Neuronal stem cell (in vitro differentiated cells): Measurements from ENCODE around the gene NATD1.

Experiments
- DNase-seq: peaks from one replicate; pipeline ENCODE4 v3.0.0-alpha.2; 2013; ENCODE audit warnings: low spot score
- H2AFZ ChIP-seq: one replicate; pipeline ENCODE4 v1.6.1; 2013; ENCODE audit warnings: mild to moderate bottlenecking, low read length, inconsistent platforms
- H2AK5ac ChIP-seq: 2 replicates; pipeline ENCODE4 v1.6.1; 2013; ENCODE audit warnings: low read depth, mild to moderate bottlenecking, inconsistent platforms, low read length, moderate library complexity, mixed read lengths
- H2BK120ac ChIP-seq: 2 replicates; pipeline ENCODE4 v1.6.1; 2013; ENCODE audit warnings: low read depth, mild to moderate bottlenecking, inconsistent platforms, low read length, moderate library complexity, mixed read lengths
- H2BK12ac ChIP-seq: one replicate; pipeline ENCODE4 v1.6.1; 2013; ENCODE audit warnings: low read length, inconsistent platforms
- H2BK15ac ChIP-seq: 2 replicates; pipeline ENCODE4 v1.6.1; 2013; ENCODE audit warnings: mild to moderate bottlenecking, low read length, inconsistent platforms, mixed read lengths
- H2BK5ac ChIP-seq: one replicate; pipeline ENCODE4 v1.6.1; 2013; ENCODE audit warnings: inconsistent platforms, mild to moderate bottlenecking, low read length, moderate library complexity
- H3K14ac ChIP-seq: one replicate; pipeline ENCODE4 v1.6.1; 2013; ENCODE audit warnings: low read length, inconsistent platforms
- H3K18ac ChIP-seq: 2 replicates; pipeline ENCODE4 v1.6.1; 2013; ENCODE audit warnings: low read length, inconsistent platforms
- H3K23ac ChIP-seq: 2 replicates; pipeline ENCODE4 v1.6.1; 2013; ENCODE audit warnings: low read depth, mild to moderate bottlenecking, mixed read lengths, low read length, inconsistent platforms; ENCODE audit not compliant: poor library complexity
- H3K27ac ChIP-seq: replicated peaks from 3 replicates; pipeline ENCODE4 v1.5.1; 2013; ENCODE audit warnings: low read length, inconsistent platforms
- H3K27me3 ChIP-seq, 3 experiments: 2 replicates each; pipeline ENCODE4 v1.6.1; 2013; ENCODE audit warnings: low read length in 3 of 3, mild to moderate bottlenecking in 2 of 3, inconsistent platforms in 1 of 3, low read depth in 1 of 3, mixed read lengths in 1 of 3, moderate library complexity in 1 of 3; ENCODE audit not compliant: control insufficient read depth in 3 of 3, insufficient read depth in 3 of 3
- H3K36me3 ChIP-seq, 2 donors: replicated peaks in 1 of 2; 2 replicates each; pipeline ENCODE4 v1.6.1; 2013; ENCODE audit warnings: low read length in 2 of 2; ENCODE audit not compliant: control insufficient read depth in 2 of 2, insufficient read depth in 2 of 2
- H3K4ac ChIP-seq: 2 replicates; pipeline ENCODE4 v1.6.1; 2013; ENCODE audit warnings: inconsistent platforms, mild to moderate bottlenecking, low read length, moderate library complexity
- H3K4me1 ChIP-seq, 2 donors: 1 replicate in 1 of 2; 2 replicates in 1 of 2; pipeline ENCODE4 v1.6.1; 2013; ENCODE audit warnings: low read length in 2 of 2, low read depth in 1 of 2; ENCODE audit not compliant: control insufficient read depth in 2 of 2, insufficient read depth in 1 of 2
- H3K4me2 ChIP-seq: one replicate; pipeline ENCODE4 v1.6.1; 2013; ENCODE audit warnings: mild to moderate bottlenecking, low read length, inconsistent platforms; ENCODE audit not compliant: insufficient read depth, poor library complexity, severe bottlenecking
- H3K4me3 ChIP-seq, 2 donors: 2 replicates each; pipeline ENCODE4 v1.5.1; 2013; ENCODE audit warnings: low read length in 2 of 2, mild to moderate bottlenecking in 2 of 2, inconsistent platforms in 1 of 2, moderate library complexity in 1 of 2
- H3K79me1 ChIP-seq: one replicate; pipeline ENCODE4 v1.6.1; 2013; ENCODE audit warnings: low read depth, mild to moderate bottlenecking, inconsistent platforms, low read length, moderate library complexity
- H3K9ac ChIP-seq: one replicate; pipeline ENCODE4 v1.6.1; 2013; ENCODE audit warnings: mild to moderate bottlenecking, low read depth, low read length, inconsistent platforms; ENCODE audit not compliant: poor library complexity
- H3K9me3 ChIP-seq, 2 donors: replicated peaks in 1 of 2; 2 replicates each; pipeline versions ENCODE3 to v1.6.1; 2013; ENCODE audit warnings: low read length in 2 of 2, mild to moderate bottlenecking in 2 of 2, inconsistent platforms in 1 of 2, low read depth in 1 of 2, mixed read lengths in 1 of 2, moderate library complexity in 1 of 2; ENCODE audit not compliant: control insufficient read depth in 2 of 2, insufficient read depth in 1 of 2
- H4K8ac ChIP-seq: one replicate; pipeline ENCODE4 v1.6.1; 2013; ENCODE audit warnings: low read depth, mild to moderate bottlenecking, inconsistent platforms, low read length, moderate library complexity
- H4K91ac ChIP-seq: one replicate; pipeline ENCODE4 v1.6.1; 2013; ENCODE audit warnings: low read length, low read depth, mild to moderate bottlenecking, inconsistent platforms; ENCODE audit not compliant: poor library complexity
- WGBS, 2 donors: extraction: QIAGEN DNeasy Blood & Tissue Kit; methylation state at CpG; one replicate each; pipeline ENCODE4 v1.1.7; 2013; ENCODE audit warnings: missing lambda C conversion rate in 2 of 2, mixed read lengths in 1 of 2; ENCODE audit not compliant: insufficient read length in 2 of 2, insufficient replicate concordance in 1 of 2; ENCODE audit errors: extremely low coverage in 2 of 2; 5-methylcytosine and 5-hydroxymethylcytosine counted together

The NATD1 gene

DNA sequence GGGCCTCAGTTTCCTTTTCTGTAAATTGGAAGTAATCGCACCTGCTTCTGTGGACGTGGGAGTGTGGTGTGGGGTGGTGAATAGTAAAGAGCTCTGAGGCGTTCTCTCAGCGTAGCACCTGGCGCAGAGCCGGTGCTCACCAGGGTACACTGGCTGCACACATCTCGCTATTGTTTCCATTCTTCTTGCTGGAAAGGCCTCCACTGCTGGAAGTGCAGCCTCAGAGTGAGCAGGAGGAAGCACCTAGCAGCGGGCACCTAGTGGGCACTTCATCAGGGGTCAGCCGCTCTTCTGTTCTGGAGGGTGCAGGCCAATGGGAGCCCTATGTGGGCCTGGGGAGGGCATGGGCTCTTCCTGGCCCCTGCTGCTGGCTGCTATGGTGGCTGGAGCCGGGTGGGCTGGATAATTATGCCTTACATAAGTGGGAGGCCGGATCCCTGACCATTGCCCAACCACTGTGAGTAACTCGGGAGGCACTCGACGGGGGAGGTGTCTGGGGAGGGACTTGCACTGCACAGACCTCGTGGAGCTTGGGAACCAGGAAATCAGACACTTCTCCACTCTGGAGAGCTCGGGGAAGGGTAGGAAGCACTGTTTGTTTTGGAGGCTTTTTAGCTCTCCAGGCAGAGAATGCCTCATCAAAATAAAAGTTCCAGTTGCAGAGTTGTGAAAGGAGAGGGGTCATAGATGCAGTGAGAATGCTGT is 33.0 kb upstream of the NATD1 start:
- Histone ChIP-seq H2AFZ (peak overlapping the region; percentile 31), H3K4me1 (peaks cover 12 to 23% of the 10 kb centered on the region in 2 donors), H3K9ac (no peak overlapping the region), H2BK12ac (no peak overlapping the region), H4K91ac (no peak overlapping the region), H3K4ac (no peak overlapping the region), H2BK120ac (no peak overlapping the region), H2AK5ac (peak overlapping the region; percentile 12), H3K9me3 (no peaks in the 10 kb centered on the region), H3K27me3 (peaks cover 0 to 25% (median 20%) of the 10 kb centered on the region in 3 experiments), H3K79me1 (peaks cover 7% of the 10 kb centered on the region), H3K4me2 (peak overlapping the region; percentile 92), H2BK5ac (peak overlapping the region; percentile 16), H3K14ac (no peak overlapping the region), H3K36me3 (no peaks in the 10 kb centered on the region), H3K18ac (no peak overlapping the region), H3K23ac (no peak overlapping the region), H4K8ac (no peak overlapping the region), H3K27ac (no peak overlapping the region), H3K4me3 (peak overlapping the region in 1 of 2 donors; percentile 72), H2BK15ac (no peak overlapping the region)
- WGBS, 2 donors = no CpG with 5 or more reads among the region's 16 CpGs
- no peak for DNase-seq

DNA sequence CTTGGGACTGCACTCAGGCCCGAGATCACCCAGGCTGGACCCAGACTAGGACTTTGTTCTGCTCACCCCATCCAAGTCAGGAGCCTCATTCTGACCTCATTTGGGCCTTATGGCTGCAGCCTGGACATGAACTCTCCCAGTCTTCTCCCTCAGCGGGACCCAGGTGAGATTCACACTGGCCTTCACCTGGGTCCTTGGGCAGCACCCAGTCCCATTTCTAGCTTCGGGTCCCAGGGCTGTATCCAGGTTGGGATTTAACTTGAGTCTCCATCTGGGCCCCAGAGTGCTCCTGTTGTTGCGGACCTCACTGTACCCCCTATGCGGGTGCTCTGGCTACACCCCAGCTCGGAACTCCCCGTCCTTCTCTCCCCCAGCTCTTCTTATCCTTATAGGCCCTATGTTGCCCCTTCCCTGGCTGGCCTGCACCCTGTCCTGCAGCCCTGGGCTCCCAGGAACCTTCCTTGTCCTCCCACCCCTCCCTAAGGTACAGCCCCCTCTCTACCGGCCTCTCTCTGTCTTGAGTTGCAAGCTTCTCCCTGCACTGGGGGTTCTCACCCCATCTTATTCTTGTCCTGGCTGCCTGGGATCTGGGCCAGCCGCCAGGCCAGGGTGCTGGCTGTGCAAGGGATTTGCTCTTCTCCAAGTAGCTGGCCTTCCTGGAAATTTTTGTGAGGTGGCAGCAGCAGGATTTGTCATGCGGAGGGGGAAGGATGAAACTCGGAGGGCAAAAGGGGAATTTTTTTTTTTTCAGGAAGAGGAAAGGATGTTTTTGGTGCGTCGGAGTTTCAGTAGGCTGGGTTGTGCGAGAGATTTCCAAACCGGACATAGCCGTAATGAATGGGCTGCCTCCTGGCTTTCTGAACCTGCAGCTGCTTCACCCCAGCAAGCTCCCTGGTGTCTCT is 32.2 kb upstream of the NATD1 start:
- peaks cover 12 to 23% of the 10 kb centered on the region in 2 donors for H3K4me1 ChIP-seq
- H3K27ac ChIP-seq = no peak overlapping the region

DNA sequence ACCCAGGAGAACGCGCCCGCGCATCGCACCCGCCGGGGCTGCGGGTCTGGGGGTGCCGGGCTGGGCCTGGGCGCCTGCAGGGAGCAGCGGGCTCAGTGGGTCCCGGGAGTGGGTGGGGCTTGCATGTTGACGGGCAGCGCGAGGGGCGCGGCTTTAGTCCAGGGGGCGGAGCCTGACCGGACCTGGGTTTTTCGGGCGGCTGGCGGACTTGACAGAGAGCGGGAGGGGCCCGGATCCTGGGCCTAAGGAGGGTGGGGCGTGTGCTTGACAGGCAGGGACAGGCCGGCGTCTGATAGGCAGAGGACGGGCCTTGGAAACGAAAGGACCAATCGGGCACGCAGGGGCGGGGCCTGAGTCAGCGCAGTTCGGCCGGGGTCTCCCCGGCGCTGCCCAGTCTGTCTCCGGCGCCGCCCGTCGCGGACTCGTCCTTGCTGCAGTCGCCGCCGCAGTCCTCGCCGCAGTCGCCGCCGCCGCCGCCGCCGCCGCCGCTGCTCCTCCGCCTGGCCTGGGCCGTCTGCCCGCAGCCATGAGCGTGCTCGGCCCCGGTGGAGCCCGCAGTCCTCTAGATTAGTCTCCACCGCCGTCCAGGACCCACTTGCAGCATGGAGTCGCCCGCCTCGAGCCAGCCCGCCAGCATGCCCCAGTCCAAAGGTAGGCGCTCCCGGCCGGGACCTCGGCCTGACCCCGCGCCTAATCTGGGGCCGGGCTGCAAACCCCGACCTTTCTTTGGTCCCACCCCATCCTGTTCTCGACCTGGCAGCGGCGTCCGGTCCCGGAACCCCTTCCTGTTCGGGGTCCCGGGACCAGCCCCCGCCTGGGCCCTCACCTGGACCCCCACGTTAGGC is 31.3 kb upstream of the NATD1 start, which contains the start of gene MAP2K3:
MAP2K3 (plus strand) TSS at position 393 of the 845 bp plus-strand sequence; CDS start at position 603, 210 bp downstream.
- Histone ChIP-seq H3K23ac (peak within 1 kb of the TSS; percentile 92), H2BK5ac (peak within 1 kb of the TSS; percentile 11), H3K4me3 (peak within 1 kb of the TSS; percentile 72 to 83), H3K36me3 (no peaks in the 10 kb centered on the region), H3K27ac (no peak within 1 kb of the TSS), H3K9ac (peak within 1 kb of the TSS; percentile 93), H3K27me3 (peaks cover 0 to 30% (median 18%) of the 10 kb centered on the region in 3 experiments), H2BK15ac (peak within 1 kb of the TSS; percentile 63), H2AK5ac (peak within 1 kb of the TSS; percentile 85), H3K79me1 (peaks cover 3% of the 10 kb centered on the region), H4K91ac (no peak within 1 kb of the TSS), H3K4me1 (peaks cover 12 to 24% of the 10 kb centered on the region in 2 donors), H3K14ac (peak within 1 kb of the TSS; percentile 63), H2BK120ac (no peak within 1 kb of the TSS), H4K8ac (no peak within 1 kb of the TSS), H3K4ac (no peak within 1 kb of the TSS), H3K18ac (peak within 1 kb of the TSS; percentile 96), H2BK12ac (no peak within 1 kb of the TSS), H3K9me3 (no peaks in the 10 kb centered on the region), H2AFZ (peak within 1 kb of the TSS; percentile 96), H3K4me2 (peak within 1 kb of the TSS; percentile 95)
- DNase-seq = peak; percentile 99
- WGBS, 2 donors = no CpG with 5 or more reads among the region's 88 CpGs

More for the DNA sequence above, 32.2 kb upstream of the NATD1 start:
- Histone ChIP-seq H4K91ac (no peak overlapping the region), H2BK5ac (no peak overlapping the region), H2BK15ac (peak overlapping the region; percentile 63), H3K23ac (no peak overlapping the region), H2AFZ (peak overlapping the region; percentile 94), H3K4ac (no peak overlapping the region), H2BK120ac (no peak overlapping the region), H3K27me3 (peaks cover 0 to 29% (median 20%) of the 10 kb centered on the region in 3 experiments), H3K36me3 (no peaks in the 10 kb centered on the region), H3K18ac (peak overlapping the region; percentile 63), H3K9me3 (no peaks in the 10 kb centered on the region), H2AK5ac (peak overlapping the region; percentile 85), H3K9ac (peak overlapping the region; percentile 83), H3K79me1 (peaks cover 7% of the 10 kb centered on the region), H3K4me3 (peak overlapping the region; percentile 72 to 83), H3K4me2 (peak overlapping the region; percentile 92), H2BK12ac (no peak overlapping the region), H3K14ac (peak overlapping the region; percentile 63), H4K8ac (no peak overlapping the region)
- no peak for DNase-seq
- WGBS, 2 donors = no CpG with 5 or more reads among the region's 16 CpGs
